Measurements from ENCODE around the gene NELFA. TPM values are rescaled to one million over a fixed set of nuclear protein-coding genes. Genes with fewer than 3 reads are reported as not detected.

NELFA gene
- total RNA-seq, 1 donor from 2014 or later: 32.5 TPM

DNA sequence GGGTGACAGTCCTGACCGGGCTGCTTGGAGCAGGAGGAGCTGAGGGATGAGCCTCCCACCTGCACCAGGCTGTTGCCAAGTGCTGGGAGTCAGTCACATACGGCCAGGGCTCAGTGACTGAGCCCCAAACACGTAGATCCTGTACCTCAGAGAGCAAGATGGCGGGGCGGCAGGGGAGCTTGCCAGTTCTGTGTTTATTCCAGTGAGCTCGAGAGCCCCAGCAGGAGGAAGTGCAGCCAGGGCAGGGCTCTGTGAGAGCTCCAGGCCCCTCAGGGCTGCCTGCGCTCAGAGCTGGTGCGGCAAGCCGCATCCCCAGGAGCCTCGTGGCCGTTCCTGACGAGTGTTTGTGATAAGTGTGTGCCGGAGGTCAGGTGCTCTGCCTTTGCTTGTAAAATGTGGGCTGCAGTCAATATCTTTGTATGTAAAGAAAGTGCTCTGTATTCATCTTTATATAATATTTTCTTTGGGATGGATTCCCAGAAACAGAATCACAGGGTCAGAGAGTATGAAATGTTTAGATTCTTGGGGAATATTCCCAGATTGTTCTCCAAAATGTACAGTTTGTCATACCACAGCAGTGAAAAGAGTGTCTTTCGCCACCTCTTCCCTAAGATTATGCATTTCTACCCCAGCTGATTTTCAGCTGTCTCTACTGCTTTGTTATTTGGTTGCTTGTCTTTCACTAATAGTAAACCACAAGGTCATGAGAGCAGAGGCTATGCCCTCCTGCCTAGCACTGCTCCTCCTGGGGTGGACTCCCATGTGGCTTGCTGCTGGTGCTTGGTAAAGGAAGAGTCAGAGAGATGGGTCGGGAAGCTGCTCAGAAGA is 50.3 kb downstream of the NELFA start:
- no peaks in the 10 kb centered on the region for H3K9me3 Mint-ChIP-seq (ENCODE audit: unreplicated experiment)
- no peak overlapping the region for H3K4me3 Mint-ChIP-seq (ENCODE audit: unreplicated experiment)
- H3K4me1 Mint-ChIP-seq (ENCODE audit: unreplicated experiment): no peaks in the 10 kb centered on the region
- TF ChIP-seq, protein P1, sequence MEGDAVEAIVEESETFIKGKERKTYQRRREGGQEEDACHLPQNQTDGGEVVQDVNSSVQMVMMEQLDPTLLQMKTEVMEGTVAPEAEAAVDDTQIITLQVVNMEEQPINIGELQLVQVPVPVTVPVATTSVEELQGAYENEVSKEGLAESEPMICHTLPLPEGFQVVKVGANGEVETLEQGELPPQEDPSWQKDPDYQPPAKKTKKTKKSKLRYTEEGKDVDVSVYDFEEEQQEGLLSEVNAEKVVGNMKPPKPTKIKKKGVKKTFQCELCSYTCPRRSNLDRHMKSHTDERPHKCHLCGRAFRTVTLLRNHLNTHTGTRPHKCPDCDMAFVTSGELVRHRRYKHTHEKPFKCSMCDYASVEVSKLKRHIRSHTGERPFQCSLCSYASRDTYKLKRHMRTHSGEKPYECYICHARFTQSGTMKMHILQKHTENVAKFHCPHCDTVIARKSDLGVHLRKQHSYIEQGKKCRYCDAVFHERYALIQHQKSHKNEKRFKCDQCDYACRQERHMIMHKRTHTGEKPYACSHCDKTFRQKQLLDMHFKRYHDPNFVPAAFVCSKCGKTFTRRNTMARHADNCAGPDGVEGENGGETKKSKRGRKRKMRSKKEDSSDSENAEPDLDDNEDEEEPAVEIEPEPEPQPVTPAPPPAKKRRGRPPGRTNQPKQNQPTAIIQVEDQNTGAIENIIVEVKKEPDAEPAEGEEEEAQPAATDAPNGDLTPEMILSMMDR (IDR thresholded peaks at IDR 0.05): no peak
- no peak overlapping the region for H3K27ac Mint-ChIP-seq (ENCODE audit: unreplicated experiment)
- no peak for DNase-seq (ENCODE audit: extremely low spot score, unreplicated experiment)
- no peaks in the 10 kb centered on the region for H3K27me3 Mint-ChIP-seq (ENCODE audit: unreplicated experiment)
- peaks cover 49% of the 10 kb centered on the region for H3K36me3 Mint-ChIP-seq (ENCODE audit: unreplicated experiment)

DNA sequence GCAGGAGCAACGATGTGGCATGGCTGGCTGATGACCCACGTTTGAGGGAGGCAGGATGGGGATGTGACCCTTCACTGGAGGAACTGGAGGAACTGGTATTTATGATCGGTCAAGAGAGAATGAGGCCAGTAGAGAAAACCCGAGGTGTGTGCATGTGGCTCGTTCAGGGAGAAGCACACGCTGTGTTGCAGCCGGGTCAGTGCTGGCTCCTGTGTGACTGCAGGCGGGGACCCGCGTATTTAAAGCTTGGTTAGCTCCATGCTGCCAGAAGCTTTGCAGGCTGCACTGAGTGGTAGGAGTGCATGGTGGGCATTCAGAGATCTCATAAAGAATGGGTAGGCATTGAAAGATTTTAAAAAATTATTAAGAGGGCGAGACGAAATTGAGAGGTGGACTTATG is 52.1 kb downstream of the NELFA start:
- Mint-ChIP-seq H3K4me3 (ENCODE audit: unreplicated experiment) (no peak overlapping the region), H3K27me3 (ENCODE audit: unreplicated experiment) (no peaks in the 10 kb centered on the region), H3K9me3 (ENCODE audit: unreplicated experiment) (no peaks in the 10 kb centered on the region), H3K27ac (ENCODE audit: unreplicated experiment) (no peak overlapping the region), H3K36me3 (ENCODE audit: unreplicated experiment) (peaks cover 41% of the 10 kb centered on the region), H3K4me1 (ENCODE audit: unreplicated experiment) (no peaks in the 10 kb centered on the region)
- TF ChIP-seq, protein P1 (IDR thresholded peaks at IDR 0.05): no peak
- no peak for DNase-seq (ENCODE audit: extremely low spot score, unreplicated experiment)

DNA sequence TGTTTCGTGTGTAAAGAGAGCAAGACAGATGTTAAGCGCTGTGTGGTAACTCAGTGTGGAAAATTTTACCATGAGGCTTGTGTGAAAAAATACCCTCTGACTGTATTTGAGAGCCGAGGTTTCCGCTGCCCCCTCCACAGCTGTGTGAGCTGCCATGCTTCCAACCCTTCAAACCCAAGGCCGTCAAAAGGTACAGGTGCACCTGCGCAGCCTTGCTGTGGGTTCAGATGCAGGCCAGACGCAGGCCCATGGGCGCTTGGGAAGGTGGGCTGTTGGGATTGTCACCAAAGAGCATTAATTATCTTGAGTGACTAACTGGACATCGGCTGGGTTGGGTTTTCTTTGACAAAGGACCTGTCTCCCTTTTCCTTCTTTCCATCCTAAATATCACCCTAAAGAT is 55.4 kb downstream of the NELFA start:
- TF ChIP-seq, protein P1 (IDR thresholded peaks at IDR 0.05): no peak
- DNase-seq (ENCODE audit: extremely low spot score, unreplicated experiment): no peak
- no peaks in the 10 kb centered on the region for H3K4me1 Mint-ChIP-seq (ENCODE audit: unreplicated experiment)
- peaks cover 32% of the 10 kb centered on the region for H3K36me3 Mint-ChIP-seq (ENCODE audit: unreplicated experiment)
- no peaks in the 10 kb centered on the region for H3K27me3 Mint-ChIP-seq (ENCODE audit: unreplicated experiment)
- no peaks in the 10 kb centered on the region for H3K9me3 Mint-ChIP-seq (ENCODE audit: unreplicated experiment)
- no peak overlapping the region for H3K27ac Mint-ChIP-seq (ENCODE audit: unreplicated experiment)
- H3K4me3 Mint-ChIP-seq (ENCODE audit: unreplicated experiment): no peak overlapping the region

DNA sequence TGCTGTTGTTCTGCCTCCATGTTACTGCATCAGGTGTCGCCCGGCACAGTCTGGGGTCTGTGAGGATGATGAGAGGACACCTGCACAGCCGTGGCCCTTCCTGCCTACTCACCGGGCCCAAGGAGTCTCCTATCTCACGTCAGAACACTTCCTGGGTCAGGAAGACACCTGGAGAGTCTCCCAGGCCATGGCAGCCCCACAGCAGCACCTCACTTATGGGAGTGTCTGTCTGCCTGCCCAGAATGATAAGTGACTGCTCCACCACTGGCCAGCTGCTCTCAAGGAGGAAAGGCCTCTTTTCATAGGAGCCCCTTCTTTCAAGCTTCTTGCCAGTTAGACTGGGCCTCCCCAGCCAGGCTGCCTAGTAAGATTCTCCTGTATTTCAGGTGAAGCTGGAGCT is 56.1 kb downstream of the NELFA start:
- Mint-ChIP-seq H3K9me3 (ENCODE audit: unreplicated experiment) (no peaks in the 10 kb centered on the region), H3K4me3 (ENCODE audit: unreplicated experiment) (no peak overlapping the region), H3K27ac (ENCODE audit: unreplicated experiment) (no peak overlapping the region), H3K4me1 (ENCODE audit: unreplicated experiment) (no peaks in the 10 kb centered on the region), H3K36me3 (ENCODE audit: unreplicated experiment) (peaks cover 29% of the 10 kb centered on the region), H3K27me3 (ENCODE audit: unreplicated experiment) (no peaks in the 10 kb centered on the region)
- TF ChIP-seq, protein P1 (IDR thresholded peaks at IDR 0.05): no peak
- no peak for DNase-seq (ENCODE audit: extremely low spot score, unreplicated experiment)

DNA sequence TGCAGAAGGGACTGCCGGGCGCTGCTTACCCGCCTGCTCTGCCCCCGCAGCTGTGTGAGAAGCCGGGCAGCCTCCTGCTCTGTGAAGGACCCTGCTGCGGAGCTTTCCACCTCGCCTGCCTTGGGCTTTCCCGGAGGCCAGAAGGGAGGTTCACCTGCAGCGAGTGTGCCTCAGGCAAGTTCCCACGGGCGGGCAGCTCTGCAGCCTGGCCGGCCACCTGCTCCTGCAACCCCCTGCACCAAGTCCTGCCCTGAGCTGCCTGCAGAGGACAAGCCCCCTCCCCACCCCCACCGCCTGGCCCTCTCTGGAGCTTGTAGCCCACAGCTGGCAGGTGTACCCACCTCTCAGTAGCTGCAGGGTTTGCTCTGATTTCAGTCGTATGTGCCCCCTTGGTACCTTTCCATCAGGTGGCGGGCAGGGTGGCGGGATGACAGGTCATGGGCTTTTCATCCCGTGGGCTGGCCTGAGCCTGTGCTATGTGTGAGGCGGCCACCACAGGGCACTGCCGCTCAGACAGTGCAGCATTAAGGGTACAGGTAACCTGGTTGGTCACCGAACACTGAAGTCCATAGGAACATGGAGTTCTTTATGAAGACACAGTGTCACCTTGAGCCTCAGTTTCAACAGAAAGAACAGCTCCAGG is 56.6 kb downstream of the NELFA start:
- Mint-ChIP-seq H3K9me3 (ENCODE audit: unreplicated experiment) (no peaks in the 10 kb centered on the region), H3K4me3 (ENCODE audit: unreplicated experiment) (no peak overlapping the region), H3K27ac (ENCODE audit: unreplicated experiment) (no peak overlapping the region), H3K4me1 (ENCODE audit: unreplicated experiment) (no peaks in the 10 kb centered on the region), H3K27me3 (ENCODE audit: unreplicated experiment) (no peaks in the 10 kb centered on the region), H3K36me3 (ENCODE audit: unreplicated experiment) (peaks cover 28% of the 10 kb centered on the region)
- TF ChIP-seq, protein P1 (IDR thresholded peaks at IDR 0.05): no peak
- DNase-seq (ENCODE audit: extremely low spot score, unreplicated experiment): no peak
